ENCODE results near the gene ARMC2.
A peak's percentile ranks its signal among the peaks of the same experiment; 100 is the strongest.

- TF ChIP-seq SMC3 (IDR thresholded peaks at IDR 0.05; ENCODE audit: low read depth, low read length) (no peak), EZH2phosphoT487 (IDR thresholded peaks at IDR 0.05; ENCODE audit: borderline replicate concordance, low read depth) (no peak), CTCF (IDR thresholded peaks at IDR 0.05) (no peak), EP300 (IDR thresholded peaks at IDR 0.05; ENCODE audit: borderline replicate concordance in 1 of 2, low read depth in 1 of 2, low read length in 1 of 2) (peak in 1 of 2 experiments; percentile 67; a peak in 2 of 4 replicates), RXRA (IDR thresholded peaks at IDR 0.05; ENCODE audit: borderline replicate concordance, low read depth) (no peak), POLR2AphosphoS5 (IDR thresholded peaks at IDR 0.05; ENCODE audit: low read depth, low read length) (no peak), RFX5 (IDR thresholded peaks at IDR 0.05; ENCODE audit: low read length) (no peak), FOXM1 (IDR thresholded peaks at IDR 0.05; ENCODE audit: low read depth) (no peak), REST (IDR thresholded peaks at IDR 0.05; ENCODE audit: low read depth, low read length) (no peak), TCF12 (IDR thresholded peaks at IDR 0.05) (no peak), JUND (IDR thresholded peaks at IDR 0.05) (no peak), RCOR1 (IDR thresholded peaks at IDR 0.05; ENCODE audit: low read length) (peak; percentile 57; the same call in 1 of the 2 replicates)
- TF ChIP-seq, protein P1, sequence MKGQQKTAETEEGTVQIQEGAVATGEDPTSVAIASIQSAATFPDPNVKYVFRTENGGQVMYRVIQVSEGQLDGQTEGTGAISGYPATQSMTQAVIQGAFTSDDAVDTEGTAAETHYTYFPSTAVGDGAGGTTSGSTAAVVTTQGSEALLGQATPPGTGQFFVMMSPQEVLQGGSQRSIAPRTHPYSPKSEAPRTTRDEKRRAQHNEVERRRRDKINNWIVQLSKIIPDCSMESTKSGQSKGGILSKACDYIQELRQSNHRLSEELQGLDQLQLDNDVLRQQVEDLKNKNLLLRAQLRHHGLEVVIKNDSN (IDR thresholded peaks at IDR 0.05; ENCODE audit: borderline replicate concordance, low read depth), result no peak
Observed at GRCh38 chr6:108831104-108831503, 17.1 kb upstream of the ARMC2 start.
